Uterus (tissue), 4 donors: ENCODE data around the gene EDAR. TPM values are rescaled to one million over a fixed set of nuclear protein-coding genes. Genes with fewer than 3 reads are reported as not detected.
A peak's percentile ranks its signal among the peaks of the same experiment; 100 is the strongest.

Source experiments
- DNase-seq, 2 donors: peaks; one replicate each; pipeline ENCODE4 v3.0.0-alpha.2; 2019 to 2020
- H3K27ac ChIP-seq, 2 donors: fragments of 200-600 bp; sonication (generic); 1 replicate in 1 of 2; 2 replicates in 1 of 2; pipeline ENCODE4 v1.5.1; 2016 to 2018
- H3K27me3 ChIP-seq, 2 donors: fragments of 200-600 bp; sonication (generic); one replicate each; pipeline ENCODE4 v1.5.1; 2018 to 2019; ENCODE audit warnings: control low read depth in 1 of 2
- H3K36me3 ChIP-seq, 2 donors: fragments of 200-600 bp; sonication (generic); one replicate each; pipeline ENCODE4 v1.5.1; 2019; ENCODE audit warnings: control low read depth in 1 of 2
- H3K4me1 ChIP-seq, 2 donors: fragments of 200-600 bp; sonication (generic); one replicate each; pipeline ENCODE4 v1.5.1; 2018 to 2019; ENCODE audit warnings: control low read depth in 1 of 2
- H3K4me3 ChIP-seq, 2 donors: fragments of 200-600 bp; sonication (generic); 1 replicate in 1 of 2; 2 replicates in 1 of 2; pipeline ENCODE4 v1.5.1; 2018 to 2019; ENCODE audit warnings: mild to moderate bottlenecking in 1 of 2
- H3K9me3 ChIP-seq, 2 donors: fragments of 200-600 bp; sonication (generic); one replicate each; pipeline ENCODE4 v1.5.1; 2019; ENCODE audit warnings: control low read depth in 1 of 2
- POLR2A ChIP-seq, 2 donors: fragments of 450-650 bp; IDR thresholded peaks; one replicate each; pipeline ENCODE4 v1.6.1; 2016; ENCODE audit warnings: antibody characterized with exemption in 2 of 2, mild to moderate bottlenecking in 1 of 2, moderate library complexity in 1 of 2
- intact Hi-C: fragments of 100-400 bp; cut with DNase I; formaldehyde crosslinking; loops from one replicate; pipeline ENCODE4 v1.15.1; 2023; ENCODE audit warnings: low total_unique reads
- total RNA-seq, 4 donors: library from RNA; depleted of rRNA in 3 of 4; stranded (reverse); fragments of >200 nt in 3 of 4; gene quantifications; one replicate each; pipeline versions ENCODE4 v1.1.0 to v1.2.4, GENCODE V29; 2014 to 2023
- TF ChIP-seq, protein P1 (sequence below), 4 experiments: fragments of 200-600 bp in 2 of 4; fragments of 450-650 bp in 2 of 4; sonication (generic) in 2 of 4; IDR thresholded peaks; one replicate each; pipeline ENCODE4 v1.5.1; 2016 to 2019; ENCODE audit warnings: antibody characterized with exemption in 4 of 4, mild to moderate bottlenecking in 2 of 4, moderate library complexity in 1 of 4
- donor health status: DM: yes; HTN: yes; CAD: no.

EDAR gene
- total RNA-seq, 4 donors from 2014 or later = 0.62 TPM; not detected in 3

DNA sequence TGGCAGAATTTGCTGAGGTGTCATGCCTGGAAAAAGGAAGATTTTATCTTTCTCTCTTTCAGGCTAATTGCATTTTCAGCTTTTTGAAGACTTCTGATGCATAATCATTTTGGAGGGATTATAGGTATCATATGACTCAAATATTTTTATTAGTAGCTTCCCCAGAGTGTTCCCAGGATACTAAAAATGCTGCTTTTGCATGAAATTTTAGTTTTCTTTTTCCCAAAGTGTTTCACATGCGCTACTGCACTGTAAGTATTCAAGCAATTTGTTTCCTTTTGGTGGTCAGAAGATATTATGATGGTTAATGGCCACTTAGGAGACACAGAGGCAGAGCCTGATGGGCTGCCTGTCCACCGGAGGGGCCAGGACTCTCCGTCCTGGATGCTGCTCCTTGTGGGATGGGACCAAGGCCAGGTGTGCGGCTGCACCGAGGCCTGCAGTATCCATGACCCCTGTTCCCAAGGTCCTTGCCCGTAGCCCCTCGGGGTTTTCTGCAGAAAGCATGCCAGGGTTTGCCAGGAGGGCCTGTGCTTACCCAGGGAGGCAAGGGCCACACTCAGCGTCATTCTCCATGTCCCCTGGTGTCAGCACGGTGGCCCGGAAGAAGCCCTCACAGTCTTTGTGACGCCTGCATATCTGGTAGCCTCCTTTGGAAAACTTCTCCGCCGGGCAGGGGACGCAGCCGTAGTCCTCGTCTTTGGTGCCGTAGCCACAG lies 60.2 kb downstream of the EDAR start:
- no peaks in the 10 kb centered on the region for H3K36me3 ChIP-seq
- no peak overlapping the region for H3K4me3 ChIP-seq
- intact Hi-C loops = no loop called here
- H3K9me3 ChIP-seq = no peaks in the 10 kb centered on the region
- H3K27ac ChIP-seq = no peak overlapping the region
- DNase-seq = no peak
- no peaks in the 10 kb centered on the region for H3K4me1 ChIP-seq
- no peaks in the 10 kb centered on the region for H3K27me3 ChIP-seq
- TF ChIP-seq, protein P1, sequence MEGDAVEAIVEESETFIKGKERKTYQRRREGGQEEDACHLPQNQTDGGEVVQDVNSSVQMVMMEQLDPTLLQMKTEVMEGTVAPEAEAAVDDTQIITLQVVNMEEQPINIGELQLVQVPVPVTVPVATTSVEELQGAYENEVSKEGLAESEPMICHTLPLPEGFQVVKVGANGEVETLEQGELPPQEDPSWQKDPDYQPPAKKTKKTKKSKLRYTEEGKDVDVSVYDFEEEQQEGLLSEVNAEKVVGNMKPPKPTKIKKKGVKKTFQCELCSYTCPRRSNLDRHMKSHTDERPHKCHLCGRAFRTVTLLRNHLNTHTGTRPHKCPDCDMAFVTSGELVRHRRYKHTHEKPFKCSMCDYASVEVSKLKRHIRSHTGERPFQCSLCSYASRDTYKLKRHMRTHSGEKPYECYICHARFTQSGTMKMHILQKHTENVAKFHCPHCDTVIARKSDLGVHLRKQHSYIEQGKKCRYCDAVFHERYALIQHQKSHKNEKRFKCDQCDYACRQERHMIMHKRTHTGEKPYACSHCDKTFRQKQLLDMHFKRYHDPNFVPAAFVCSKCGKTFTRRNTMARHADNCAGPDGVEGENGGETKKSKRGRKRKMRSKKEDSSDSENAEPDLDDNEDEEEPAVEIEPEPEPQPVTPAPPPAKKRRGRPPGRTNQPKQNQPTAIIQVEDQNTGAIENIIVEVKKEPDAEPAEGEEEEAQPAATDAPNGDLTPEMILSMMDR (IDR thresholded peaks at IDR 0.05) = no peak
- TF ChIP-seq POLR2A (IDR thresholded peaks at IDR 0.05) = no peak

- no peak overlapping the region for H3K27ac ChIP-seq
- no peaks in the 10 kb centered on the region for H3K36me3 ChIP-seq
- intact Hi-C loops = no loop called here
- no peaks in the 10 kb centered on the region for H3K27me3 ChIP-seq
- H3K4me1 ChIP-seq = no peaks in the 10 kb centered on the region
- TF ChIP-seq POLR2A (IDR thresholded peaks at IDR 0.05) = no peak
- TF ChIP-seq, protein P1 (IDR thresholded peaks at IDR 0.05) = peak; percentile 28 to 59 (median 42)
- H3K4me3 ChIP-seq = no peak overlapping the region
- no peaks in the 10 kb centered on the region for H3K9me3 ChIP-seq
- no peak for DNase-seq
Measured at GRCh38 chr2:108927936-108928659, 60.9 kb downstream of the EDAR start.

- no peak overlapping the region for H3K4me3 ChIP-seq
- intact Hi-C loops = no loop called here
- H3K27me3 ChIP-seq = no peaks in the 10 kb centered on the region
- no peaks in the 10 kb centered on the region for H3K9me3 ChIP-seq
- TF ChIP-seq POLR2A (IDR thresholded peaks at IDR 0.05) = no peak
- TF ChIP-seq, protein P1 (IDR thresholded peaks at IDR 0.05) = no peak
- no peak overlapping the region for H3K27ac ChIP-seq
- DNase-seq = no peak
- H3K4me1 ChIP-seq = no peaks in the 10 kb centered on the region
- no peaks in the 10 kb centered on the region for H3K36me3 ChIP-seq
Measured at GRCh38 chr2:108927405-108927804, 61.6 kb downstream of the EDAR start.

DNA sequence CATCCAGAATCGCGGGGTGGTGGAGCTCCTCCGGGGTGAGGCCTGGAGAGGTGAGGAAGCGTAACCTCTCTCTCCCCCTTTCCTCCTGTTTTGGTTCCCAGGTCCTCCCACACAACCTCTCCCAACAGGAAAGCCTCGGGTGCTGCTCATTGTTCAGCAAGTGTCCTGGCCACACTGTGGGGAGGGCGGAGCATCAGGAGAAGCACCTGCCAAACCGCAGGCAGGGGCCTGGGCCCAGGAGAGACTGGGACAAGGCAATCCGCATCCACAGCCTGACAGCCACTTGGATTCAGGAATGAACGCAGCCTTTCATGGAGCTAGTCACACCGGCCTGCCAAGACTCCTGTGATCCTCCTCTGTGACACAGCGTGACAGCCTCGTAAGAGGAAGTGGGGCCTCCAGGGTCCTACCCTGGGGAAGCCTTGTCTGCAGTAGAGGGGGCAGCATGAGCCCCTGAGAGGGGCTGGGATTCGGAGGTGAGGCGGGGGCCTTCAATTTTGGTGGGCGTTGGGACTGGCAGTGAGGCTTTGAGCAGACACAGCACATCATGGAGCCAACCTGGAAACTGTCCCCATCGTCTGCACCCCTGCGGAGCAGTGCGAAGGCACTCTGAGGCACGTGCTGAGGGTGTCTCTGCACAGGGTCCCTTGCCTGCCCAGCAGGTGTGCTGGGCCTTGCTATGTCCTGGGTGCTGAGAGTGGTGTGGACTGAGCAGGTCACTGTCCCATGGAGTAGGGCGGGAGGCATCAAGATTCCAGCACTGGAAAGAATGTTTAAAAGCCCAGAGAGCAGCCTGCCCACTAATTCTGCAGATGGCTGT lies 62.2 kb downstream of the EDAR start:
- intact Hi-C loops = no loop called here
- no peak overlapping the region for H3K4me3 ChIP-seq
- no peaks in the 10 kb centered on the region for H3K27me3 ChIP-seq
- H3K4me1 ChIP-seq = no peaks in the 10 kb centered on the region
- no peaks in the 10 kb centered on the region for H3K36me3 ChIP-seq
- DNase-seq = no peak
- no peaks in the 10 kb centered on the region for H3K9me3 ChIP-seq
- TF ChIP-seq, protein P1 (IDR thresholded peaks at IDR 0.05) = no peak
- no peak overlapping the region for H3K27ac ChIP-seq
